SK-N-SH (cell line): Measurements from ENCODE around the gene KLHL33. TPM values are rescaled to one million over a fixed set of nuclear protein-coding genes. Genes with fewer than 3 reads are reported as not detected.

Experiments
- CTCF ChIA-PET: fragments of 300-600, 350-600 bp; formaldehyde crosslinking; extraction: SDS; loops from one replicate; lab custom pipeline; 2021; lab: Yijun Ruan, JAX
- POLR2A ChIA-PET: fragments of 350-600 bp; sonication (Branson Sonifier 250); formaldehyde crosslinking; extraction: SDS; loops from one replicate; lab custom pipeline; 2020; ENCODE audit warnings: antibody characterized with exemption, inconsistent platforms; lab: Yijun Ruan, JAX
- DNase-seq: peaks from one replicate; pipeline ENCODE4 v3.0.0; 2012
- H2AFZ ChIP-seq: fragments of 200-600 bp; sonication (generic); 2 replicates; pipeline ENCODE4 v1.8.1; 2016; ENCODE audit warnings: antibody characterized with exemption, mild to moderate bottlenecking, low read depth
- H3F3A ChIP-seq: fragments of 200-600 bp; sonication (generic); replicated peaks from 2 replicates; pipeline ENCODE3; 2016; ENCODE audit warnings: antibody characterized with exemption, mild to moderate bottlenecking; ENCODE audit not compliant: insufficient read depth
- H3K27ac ChIP-seq, 2 experiments: fragments of 200-500 bp in 1 of 2; fragments of 200-600 bp in 1 of 2; sonication (Bioruptor generic) in 1 of 2; sonication (generic), shearing (Covaris generic) in 1 of 2; 2 replicates each; pipeline versions ENCODE4 v1.5.1 to v1.6.1; 2014 to 2016; ENCODE audit warnings: low read depth in 2 of 2, inconsistent platforms in 1 of 2, low read length in 1 of 2, mild to moderate bottlenecking in 1 of 2, mixed read lengths in 1 of 2
- H3K27me3 ChIP-seq: fragments of 200-600 bp; sonication (generic), shearing (Covaris generic); 2 replicates; pipeline ENCODE4 v1.6.1; 2016; ENCODE audit warnings: mixed run types; ENCODE audit not compliant: insufficient read depth
- H3K36me3 ChIP-seq, 2 experiments: fragments of 200-500 bp in 1 of 2; fragments of 200-600 bp in 1 of 2; sonication (Bioruptor generic) in 1 of 2; sonication (generic) in 1 of 2; replicated peaks in 1 of 2; 2 replicates each; pipeline versions ENCODE3 to v1.5.1; 2014 to 2016; ENCODE audit warnings: low read length in 1 of 2, mild to moderate bottlenecking in 1 of 2; ENCODE audit not compliant: insufficient read depth in 2 of 2, control insufficient read depth in 1 of 2
- H3K4me1 ChIP-seq, 2 experiments: fragments of 200-500 bp in 1 of 2; fragments of 200-600 bp in 1 of 2; sonication (Bioruptor generic) in 1 of 2; sonication (generic), shearing (Covaris generic) in 1 of 2; 2 replicates each; pipeline versions ENCODE4 v1.5.1 to v1.6.1; 2014 to 2016; ENCODE audit warnings: low read depth in 1 of 2, low read length in 1 of 2, mixed run types in 1 of 2; ENCODE audit not compliant: insufficient read depth in 2 of 2, control insufficient read depth in 1 of 2
- H3K4me2 ChIP-seq: fragments of 200-600 bp; sonication (generic), shearing (Covaris generic); 2 replicates; pipeline ENCODE4 v1.6.1; 2017; ENCODE audit warnings: mixed run types
- H3K4me3 ChIP-seq, 2 experiments: fragments of 200-500 bp in 1 of 2; fragments of 200-600 bp in 1 of 2; sonication (Bioruptor generic) in 1 of 2; sonication (generic), shearing (Covaris generic) in 1 of 2; 2 replicates each; pipeline versions ENCODE4 v1.5.1 to v1.8.1; 2014 to 2016; ENCODE audit warnings: low read depth in 2 of 2, inconsistent platforms in 1 of 2, low read length in 1 of 2, mild to moderate bottlenecking in 1 of 2, mixed read lengths in 1 of 2, moderate library complexity in 1 of 2
- H3K79me2 ChIP-seq: fragments of 200-600 bp; sonication (generic); 2 replicates; pipeline ENCODE4 v1.8.1; 2017; ENCODE audit warnings: mild to moderate bottlenecking; ENCODE audit not compliant: insufficient read depth
- H3K9ac ChIP-seq: fragments of 200-600 bp; sonication (generic); 2 replicates; pipeline ENCODE4 v1.6.1; 2017; ENCODE audit warnings: mixed run types
- H3K9me2 ChIP-seq: fragments of 200-600 bp; sonication (generic); 2 replicates; pipeline ENCODE4 v1.6.1; 2017; ENCODE audit warnings: mixed run types
- H3K9me3 ChIP-seq: fragments of 200-600 bp; sonication (generic); 2 replicates; pipeline ENCODE4 v1.6.1; 2017; ENCODE audit warnings: mixed run types, mild to moderate bottlenecking, moderate library complexity
- H4K20me1 ChIP-seq: fragments of 200-600 bp; sonication (generic); 2 replicates; pipeline ENCODE4 v1.6.1; 2017; ENCODE audit warnings: mild to moderate bottlenecking, mixed run types; ENCODE audit not compliant: insufficient read depth
- CHD2 ChIP-seq: fragments of 150-350 bp; IDR thresholded peaks from 2 replicates; pipeline ENCODE4 v1.6.1; 2018; ENCODE audit warnings: low read length; ENCODE audit not compliant: partially characterized antibody
- EP300 ChIP-seq, 2 experiments: IDR thresholded peaks; 2 replicates each; pipeline versions ENCODE4 v1.4.0 to v1.6.1; 2012; ENCODE audit warnings: borderline replicate concordance in 1 of 2, low read depth in 1 of 2, low read length in 1 of 2
- EZH2phosphoT487 ChIP-seq: fragments of 200-600 bp; sonication (generic); IDR thresholded peaks from 2 replicates; pipeline ENCODE4 v1.6.1; 2017; ENCODE audit warnings: low read depth, mixed run types, mild to moderate bottlenecking, antibody characterized with exemption, moderate library complexity, borderline replicate concordance
- FOSL2 ChIP-seq: IDR thresholded peaks from 2 replicates; pipeline ENCODE4 v1.4.0; 2012; ENCODE audit warnings: low read depth, mild to moderate bottlenecking, moderate library complexity, borderline replicate concordance
- GABPA ChIP-seq: IDR thresholded peaks from 2 replicates; pipeline ENCODE4 v1.4.0; 2012; ENCODE audit warnings: low read depth, mild to moderate bottlenecking
- NRF1 ChIP-seq: IDR thresholded peaks from 2 replicates; pipeline ENCODE4 v1.6.1; 2012; ENCODE audit warnings: low read depth, mild to moderate bottlenecking, low read length
- RAD21 ChIP-seq: IDR thresholded peaks from 2 replicates; pipeline ENCODE4 v1.6.1; 2012; ENCODE audit warnings: mild to moderate bottlenecking, low read length
- RCOR1 ChIP-seq: fragments of 150-350 bp; IDR thresholded peaks from 2 replicates; pipeline ENCODE4 v1.6.1; 2017; ENCODE audit warnings: antibody characterized with exemption, low read length
- RXRA ChIP-seq: IDR thresholded peaks from 2 replicates; pipeline ENCODE4 v1.4.0; 2012; ENCODE audit warnings: low read depth, mild to moderate bottlenecking, borderline replicate concordance
- SMC3 ChIP-seq: IDR thresholded peaks from 2 replicates; pipeline ENCODE4 v1.6.1; 2012; ENCODE audit warnings: low read depth, low read length, improper control_type of control experiment
- TCF12 ChIP-seq: IDR thresholded peaks from 2 replicates; pipeline ENCODE4 v1.4.0; 2012
- TEAD4 ChIP-seq: IDR thresholded peaks from 2 replicates; pipeline ENCODE4 v1.4.0; 2012; ENCODE audit warnings: mild to moderate bottlenecking, borderline replicate concordance; ENCODE audit not compliant: insufficient read depth
- USF1 ChIP-seq: IDR thresholded peaks from 2 replicates; pipeline ENCODE4 v1.4.0; 2012; ENCODE audit warnings: low read depth, borderline replicate concordance
- WGBS: methylation state at CpG from one replicate; pipeline ENCODE4 v1.1.6; 2017; ENCODE audit warnings: low lambda C conversion rate; 5-methylcytosine and 5-hydroxymethylcytosine counted together
- polyA plus RNA-seq, 3 experiments: library from polyadenylated mRNA; depleted of rRNA; stranded (reverse); fragments of >200 nt; gene quantifications; 2 replicates each; pipeline ENCODE4 v1.2.3, GENCODE V29; 2012
- TF ChIP-seq, protein P1 (sequence below): IDR thresholded peaks from 2 replicates; pipeline ENCODE4 v1.4.0; 2012; ENCODE audit warnings: low read depth
- TF ChIP-seq, protein P2 (sequence below): IDR thresholded peaks from 2 replicates; pipeline ENCODE4 v1.4.0; 2012; ENCODE audit warnings: low read depth, borderline replicate concordance

KLHL33 gene
- polyA plus RNA-seq (2012; rRNA removed), result not detected in 2 replicates
- under 0.01 TPM in 1 of 2 replicates, not detected in the other for polyA plus RNA-seq (2012; cell fraction: cytosol; rRNA removed)
- polyA plus RNA-seq (2012; cell fraction: nucleus; rRNA removed), result 0.02 and 0.08 TPM in 2 replicates

DNA sequence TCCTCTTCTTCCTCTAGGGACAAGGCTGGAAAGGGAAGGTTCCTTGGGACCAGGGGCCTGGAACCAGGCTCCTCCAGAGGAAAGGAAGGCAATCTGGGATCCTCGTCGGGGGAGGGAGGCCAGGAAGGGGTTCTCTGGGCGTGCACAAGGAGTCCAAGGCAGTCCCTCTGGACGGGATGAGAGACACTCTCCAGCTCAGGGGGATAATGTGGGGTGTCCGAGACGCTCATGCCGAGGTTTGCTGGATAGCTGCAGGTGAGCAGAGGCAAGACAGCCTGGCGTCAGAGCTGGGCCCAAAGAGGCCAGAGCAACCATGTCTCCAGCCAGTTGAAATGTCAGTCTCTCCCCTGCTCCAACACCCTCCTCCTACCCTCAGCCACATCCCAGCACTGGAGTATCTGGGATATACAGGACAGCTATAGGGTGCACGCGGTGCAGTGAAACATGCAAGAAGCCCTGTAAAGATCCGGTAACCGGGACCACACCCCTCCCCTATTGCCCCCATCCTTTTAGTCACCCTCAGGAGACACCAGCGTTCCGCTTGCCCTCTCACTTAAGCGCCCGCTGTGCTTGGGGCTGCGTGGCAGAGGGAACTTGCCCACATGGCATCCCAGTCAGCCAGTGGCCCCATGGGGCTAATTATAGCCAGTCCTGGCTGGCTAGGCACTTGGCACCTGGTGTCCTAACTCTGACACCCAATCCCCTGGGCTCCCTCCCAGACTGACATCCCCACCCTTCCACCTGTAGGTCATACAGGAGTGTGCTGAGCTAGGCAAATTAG lies at the start of gene KLHL33:
Gene KLHL33 (minus strand): TSS at position 585 of the 781 bp plus-strand sequence. CDS start 355 bp downstream, at position 230.
- H3K9me2 ChIP-seq, result no peaks in the 10 kb centered on the region
- H3K79me2 ChIP-seq, result no peaks in the 10 kb centered on the region
- H4K20me1 ChIP-seq, result no peaks in the 10 kb centered on the region
- H3K36me3 ChIP-seq, result no peaks in the 10 kb centered on the region
- H2AFZ ChIP-seq, result no peak within 1 kb of the TSS
- no peak for DNase-seq
- no peaks in the 10 kb centered on the region; the same call in 1 of the 2 replicates for H3K27me3 ChIP-seq
- H3K4me2 ChIP-seq, result no peak within 1 kb of the TSS
- H3K4me1 ChIP-seq, result no peaks in the 10 kb centered on the region
- no peak for TF ChIP-seq TEAD4
- TF ChIP-seq RAD21, result no peak
- TF ChIP-seq NRF1, result no peak
- no peak for TF ChIP-seq RXRA
- TF ChIP-seq CHD2, result no peak
- TF ChIP-seq FOSL2, result no peak
- TF ChIP-seq, all 33 proteins: peak for 0
- Histone ChIP-seq H3F3A (no peaks in the 10 kb centered on the region), H3K9me3 (no peaks in the 10 kb centered on the region), H3K27ac (no peak within 1 kb of the TSS), H3K4me3 (no peak within 1 kb of the TSS), H3K9ac (no peak within 1 kb of the TSS)
- 78% methylated on average over 13 of the region's 17 CpGs for WGBS
- ChIA-PET POLR2A (no interaction called here), CTCF (interaction anchor here (0.7 to 1.8 kb wide), 2 partner anchors 20 to 177 kb away, joined by 3 to 8 read pairs; no protein-coding TSS in a partner anchor)

- Histone ChIP-seq H3K4me3 (no peak overlapping the region), H3K9ac (no peak overlapping the region), H3K4me2 (no peak overlapping the region), H3K79me2 (no peaks in the 10 kb centered on the region), H2AFZ (no peak overlapping the region), H3K9me3 (no peaks in the 10 kb centered on the region), H3K27ac (no peak overlapping the region), H3K27me3 (peaks cover 4% of the 10 kb centered on the region; the same call in 1 of the 2 replicates), H3K36me3 (peaks cover 0 to 5% of the 10 kb centered on the region in 2 experiments), H3K4me1 (peaks cover 3 to 7% of the 10 kb centered on the region in 2 experiments; a peak in 3 of 4 replicates), H4K20me1 (no peaks in the 10 kb centered on the region), H3K9me2 (no peaks in the 10 kb centered on the region), H3F3A (no peaks in the 10 kb centered on the region)
- no peak for TF ChIP-seq TCF12
- no peak for TF ChIP-seq CHD2
- no peak for TF ChIP-seq EZH2phosphoT487
- TF ChIP-seq, protein P1, sequence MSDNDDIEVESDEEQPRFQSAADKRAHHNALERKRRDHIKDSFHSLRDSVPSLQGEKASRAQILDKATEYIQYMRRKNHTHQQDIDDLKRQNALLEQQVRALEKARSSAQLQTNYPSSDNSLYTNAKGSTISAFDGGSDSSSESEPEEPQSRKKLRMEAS, result no peak
- TF ChIP-seq GABPA, result no peak
- no peak for TF ChIP-seq EP300 (IDR thresholded peaks at IDR 0.05; ENCODE audit: borderline replicate concordance in 1 of 2, low read depth in 1 of 2, low read length in 1 of 2)
- TF ChIP-seq, protein P2, sequence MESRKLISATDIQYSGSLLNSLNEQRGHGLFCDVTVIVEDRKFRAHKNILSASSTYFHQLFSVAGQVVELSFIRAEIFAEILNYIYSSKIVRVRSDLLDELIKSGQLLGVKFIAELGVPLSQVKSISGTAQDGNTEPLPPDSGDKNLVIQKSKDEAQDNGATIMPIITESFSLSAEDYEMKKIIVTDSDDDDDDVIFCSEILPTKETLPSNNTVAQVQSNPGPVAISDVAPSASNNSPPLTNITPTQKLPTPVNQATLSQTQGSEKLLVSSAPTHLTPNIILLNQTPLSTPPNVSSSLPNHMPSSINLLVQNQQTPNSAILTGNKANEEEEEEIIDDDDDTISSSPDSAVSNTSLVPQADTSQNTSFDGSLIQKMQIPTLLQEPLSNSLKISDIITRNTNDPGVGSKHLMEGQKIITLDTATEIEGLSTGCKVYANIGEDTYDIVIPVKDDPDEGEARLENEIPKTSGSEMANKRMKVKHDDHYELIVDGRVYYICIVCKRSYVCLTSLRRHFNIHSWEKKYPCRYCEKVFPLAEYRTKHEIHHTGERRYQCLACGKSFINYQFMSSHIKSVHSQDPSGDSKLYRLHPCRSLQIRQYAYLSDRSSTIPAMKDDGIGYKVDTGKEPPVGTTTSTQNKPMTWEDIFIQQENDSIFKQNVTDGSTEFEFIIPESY, result no peak
- no peak for TF ChIP-seq TEAD4
- no peak for TF ChIP-seq SMC3
- no peak for TF ChIP-seq USF1
- no peak for TF ChIP-seq RCOR1
- 69% methylated on average over 5 of the region's 5 CpGs for WGBS
- ChIA-PET POLR2A (interaction anchor here (1.0 kb wide), 1 partner anchor 13 kb away, joined by 3 read pairs; the partner anchor contains the start of gene PNP), CTCF (interaction anchor here (1.1 kb wide), 1 partner anchor 127 kb away, joined by 3 read pairs; no protein-coding TSS in a partner anchor)
- no peak for DNase-seq
Observed at GRCh38 chr14:20482382-20482781, 46.4 kb upstream of the KLHL33 start.
